GM18505 (cell line): Measurements from ENCODE around the gene TMPRSS7.
A peak's percentile ranks its signal among the peaks of the same experiment; 100 is the strongest.

Source experiments
- ATAC-seq: cut with Tn5 transposase; IDR thresholded peaks from one replicate; pipeline ENCODE4 v1.9.1; 2021; ENCODE audit not compliant: unreplicated experiment
- POLR2A ChIP-seq: IDR thresholded peaks from 4 replicates; pipeline ENCODE4 v1.6.1; 2011; ENCODE audit warnings: borderline replicate concordance; ENCODE audit not compliant: insufficient read depth, insufficient read length; ENCODE audit errors: extremely low read depth

TMPRSS7 gene

DNA sequence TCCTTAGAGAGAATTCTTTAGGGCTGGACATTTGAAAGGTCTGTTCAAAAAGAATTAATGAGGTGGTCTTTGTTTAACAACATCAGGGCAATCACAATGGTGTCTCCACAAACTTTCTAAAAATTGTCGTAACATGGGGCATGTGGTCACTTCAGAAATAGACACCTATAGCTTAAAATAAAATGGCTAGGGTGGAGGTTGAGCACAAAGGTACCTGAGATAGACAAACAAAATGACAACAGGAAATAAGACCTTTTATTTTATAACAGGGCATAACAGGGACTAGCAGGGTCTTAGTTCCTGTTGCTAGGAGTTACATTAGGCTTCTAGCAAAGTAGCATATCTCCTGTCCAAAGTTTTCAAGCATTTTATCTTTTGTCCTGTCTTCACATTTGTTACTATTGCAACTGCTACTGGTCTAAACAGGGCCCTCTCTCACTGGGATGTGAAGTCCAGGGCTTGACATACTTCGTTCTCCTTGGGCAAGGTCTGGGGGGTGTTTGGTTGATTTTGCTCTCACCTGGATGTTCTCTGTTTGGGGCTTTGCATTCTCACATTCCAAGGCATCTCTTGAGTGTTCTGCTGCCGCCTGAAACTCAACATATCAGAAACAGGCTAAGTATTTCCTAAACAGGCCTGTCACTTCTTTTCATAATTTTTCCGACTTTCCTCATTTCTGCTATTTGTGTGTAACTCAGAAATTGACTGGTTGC lies 95.5 kb downstream of the TMPRSS7 start:
- ATAC-seq: no peak
- no peak for TF ChIP-seq POLR2A

- TF ChIP-seq POLR2A: peak; percentile 16
- ATAC-seq: no peak
Observed at GRCh38 chr3:112130638-112130993, 96.1 kb downstream of the TMPRSS7 start.
